Gastroesophageal sphincter (tissue), 4 donors: ENCODE data around the gene AGBL4. TPM values are rescaled to one million over a fixed set of nuclear protein-coding genes. Genes with fewer than 3 reads are reported as not detected.

ENCODE experiments used
- ATAC-seq: fragments of 150-250 bp; one replicate; pipeline ENCODE4 v1.9.1; 2016; ENCODE audit warnings: mild to moderate bottlenecking, moderate library complexity
- H3K27ac ChIP-seq, 4 donors: fragments of 200-600 bp; sonication (generic) in 3 of 4; 1 replicate in 3 of 4; 2 replicates in 1 of 4; pipeline ENCODE4 v1.5.1; 2016 to 2019
- H3K27me3 ChIP-seq: fragments of 200-600 bp; sonication (generic); one replicate; pipeline ENCODE4 v1.5.1; 2019
- H3K36me3 ChIP-seq, 2 donors: fragments of 200-600 bp; sonication (generic); one replicate each; pipeline ENCODE4 v1.5.1; 2019; ENCODE audit warnings: control low read depth in 1 of 2
- H3K4me1 ChIP-seq, 3 donors: fragments of 200-600 bp; sonication (generic); 1 replicate in 2 of 3; 2 replicates in 1 of 3; pipeline ENCODE4 v1.5.1; 2016 to 2019; ENCODE audit warnings: control low read depth in 2 of 3
- H3K4me3 ChIP-seq, 2 donors: fragments of 200-600 bp; sonication (generic); one replicate each; pipeline ENCODE4 v1.5.1; 2019; ENCODE audit warnings: mild to moderate bottlenecking in 1 of 2, moderate library complexity in 1 of 2
- H3K9me3 ChIP-seq, 3 donors: fragments of 200-600 bp; sonication (generic); one replicate each; pipeline ENCODE4 v1.5.1; 2017 to 2019; ENCODE audit warnings: control low read depth in 2 of 3
- EP300 ChIP-seq: sonication (generic); formaldehyde crosslinking; IDR thresholded peaks from one replicate; pipeline ENCODE4 v1.6.1; 2017; ENCODE audit warnings: antibody characterized with exemption, mild to moderate bottlenecking
- POLR2A ChIP-seq, 2 donors: fragments of 450-650 bp; IDR thresholded peaks; one replicate each; pipeline ENCODE4 v1.6.1; 2017; ENCODE audit warnings: antibody characterized with exemption in 2 of 2, mild to moderate bottlenecking in 2 of 2, moderate library complexity in 1 of 2
- POLR2AphosphoS5 ChIP-seq: sonication (generic); formaldehyde crosslinking; IDR thresholded peaks from one replicate; pipeline ENCODE4 v1.6.1; 2017; ENCODE audit warnings: antibody characterized with exemption
- WGBS, 2 donors: methylation state at CpG; one replicate each; pipeline ENCODE4 v1.1.5; 2018; ENCODE audit warnings: low coverage in 1 of 2; 5-methylcytosine and 5-hydroxymethylcytosine counted together
- total RNA-seq, 4 donors: library from RNA; depleted of rRNA; stranded (reverse); fragments of >200 nt; gene quantifications; one replicate each; pipeline ENCODE4 v1.1.0, GENCODE V29; 2016
- TF ChIP-seq, protein P1 (sequence below), 4 experiments: fragments of 200-600 bp in 2 of 4; fragments of 450-650 bp in 2 of 4; sonication (generic) in 1 of 4; IDR thresholded peaks; one replicate each; pipeline ENCODE4 v1.5.1; 2017 to 2019; ENCODE audit warnings: antibody characterized with exemption in 4 of 4, mild to moderate bottlenecking in 2 of 4, moderate library complexity in 2 of 4

The AGBL4 gene
- total RNA-seq, 4 donors from 2014 or later = 1.6 TPM; not detected in 3

GRCh38 chr1:48808496-48808895 is 1215.3 kb downstream of the AGBL4 start:
- Histone ChIP-seq H3K9me3 (no peaks in the 10 kb centered on the region), H3K4me3 (no peak overlapping the region), H3K4me1 (no peaks in the 10 kb centered on the region), H3K27me3 (no peaks in the 10 kb centered on the region), H3K36me3 (no peaks in the 10 kb centered on the region), H3K27ac (no peak overlapping the region)
- 27 to 56% methylated on average over 3 of the region's 3 CpGs for WGBS, 2 donors
- TF ChIP-seq POLR2A (IDR thresholded peaks at IDR 0.05) = no peak
- TF ChIP-seq, protein P1, sequence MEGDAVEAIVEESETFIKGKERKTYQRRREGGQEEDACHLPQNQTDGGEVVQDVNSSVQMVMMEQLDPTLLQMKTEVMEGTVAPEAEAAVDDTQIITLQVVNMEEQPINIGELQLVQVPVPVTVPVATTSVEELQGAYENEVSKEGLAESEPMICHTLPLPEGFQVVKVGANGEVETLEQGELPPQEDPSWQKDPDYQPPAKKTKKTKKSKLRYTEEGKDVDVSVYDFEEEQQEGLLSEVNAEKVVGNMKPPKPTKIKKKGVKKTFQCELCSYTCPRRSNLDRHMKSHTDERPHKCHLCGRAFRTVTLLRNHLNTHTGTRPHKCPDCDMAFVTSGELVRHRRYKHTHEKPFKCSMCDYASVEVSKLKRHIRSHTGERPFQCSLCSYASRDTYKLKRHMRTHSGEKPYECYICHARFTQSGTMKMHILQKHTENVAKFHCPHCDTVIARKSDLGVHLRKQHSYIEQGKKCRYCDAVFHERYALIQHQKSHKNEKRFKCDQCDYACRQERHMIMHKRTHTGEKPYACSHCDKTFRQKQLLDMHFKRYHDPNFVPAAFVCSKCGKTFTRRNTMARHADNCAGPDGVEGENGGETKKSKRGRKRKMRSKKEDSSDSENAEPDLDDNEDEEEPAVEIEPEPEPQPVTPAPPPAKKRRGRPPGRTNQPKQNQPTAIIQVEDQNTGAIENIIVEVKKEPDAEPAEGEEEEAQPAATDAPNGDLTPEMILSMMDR (IDR thresholded peaks at IDR 0.05) = no peak
- TF ChIP-seq EP300 = no peak
- no peak for TF ChIP-seq POLR2AphosphoS5
- ATAC-seq = no peak

DNA sequence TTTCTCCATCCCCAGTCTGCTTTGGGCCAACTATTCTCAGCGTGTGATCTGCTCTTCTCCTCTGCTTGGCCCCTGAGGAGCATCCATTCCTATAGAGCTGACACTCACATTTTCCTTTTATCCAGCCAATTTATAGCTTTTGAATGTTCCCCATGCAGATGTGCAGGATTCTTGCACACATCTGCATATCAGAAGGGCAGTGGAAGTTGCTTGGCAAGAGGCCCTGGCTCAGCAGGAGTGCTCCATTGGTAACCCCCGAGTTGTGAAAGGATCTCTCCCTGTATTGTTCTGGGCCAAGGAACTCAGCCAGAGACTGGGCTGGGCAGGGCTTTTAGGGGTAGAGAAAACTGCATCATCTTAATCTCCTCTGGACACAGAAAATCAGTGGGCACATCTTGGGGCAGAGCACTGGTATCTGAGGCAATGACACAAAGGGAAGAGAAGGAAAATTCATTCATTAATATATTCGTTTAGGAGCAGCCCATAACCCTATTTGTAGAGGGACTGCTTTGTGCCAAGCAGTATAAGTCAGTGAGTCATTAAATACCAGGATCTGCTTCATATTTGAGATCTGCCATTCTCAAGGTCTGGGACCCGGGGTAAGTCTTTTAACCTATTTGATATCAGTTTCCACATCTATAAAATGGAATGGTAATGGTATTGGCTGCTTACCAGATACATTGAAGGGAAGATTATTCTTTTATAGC is 1216.0 kb downstream of the AGBL4 start:
- H3K4me3 ChIP-seq = no peak overlapping the region
- H3K27me3 ChIP-seq = no peaks in the 10 kb centered on the region
- H3K27ac ChIP-seq = no peak overlapping the region
- ATAC-seq = no peak
- TF ChIP-seq EP300 (no peak), POLR2AphosphoS5 (no peak), POLR2A (IDR thresholded peaks at IDR 0.05) (no peak)
- TF ChIP-seq, protein P1 (IDR thresholded peaks at IDR 0.05) = no peak
- 37 to 58% methylated on average over 2 to 4 of the region's 4 CpGs for WGBS, 2 donors
- no peaks in the 10 kb centered on the region for H3K36me3 ChIP-seq
- no peaks in the 10 kb centered on the region for H3K9me3 ChIP-seq
- no peaks in the 10 kb centered on the region for H3K4me1 ChIP-seq

DNA sequence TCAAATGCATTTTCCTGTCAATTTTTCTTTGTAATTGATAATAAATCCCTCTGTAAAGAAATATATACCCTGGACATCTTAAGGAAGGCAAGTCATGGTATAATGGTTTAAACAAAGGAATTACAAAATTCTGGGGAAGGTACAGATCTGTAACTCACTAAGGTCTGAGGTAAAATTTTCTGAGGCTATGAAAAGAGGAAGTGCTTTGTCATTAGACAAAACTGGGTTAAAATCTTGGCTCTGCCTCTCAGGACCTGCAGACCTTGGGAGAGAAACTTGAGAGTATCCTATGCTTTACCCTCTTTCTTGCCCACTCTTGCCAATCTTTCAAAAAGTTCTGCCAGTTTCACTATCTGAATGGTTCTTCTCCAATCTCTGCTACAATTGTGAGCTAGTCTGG is 1220.3 kb downstream of the AGBL4 start:
- no peak for ATAC-seq
- H3K4me3 ChIP-seq = no peak overlapping the region
- TF ChIP-seq POLR2A (IDR thresholded peaks at IDR 0.05) = no peak
- no peak for TF ChIP-seq EP300
- TF ChIP-seq, protein P1 (IDR thresholded peaks at IDR 0.05) = no peak
- no peak for TF ChIP-seq POLR2AphosphoS5
- no peak overlapping the region for H3K27ac ChIP-seq
- H3K36me3 ChIP-seq = no peaks in the 10 kb centered on the region
- no peaks in the 10 kb centered on the region for H3K4me1 ChIP-seq
- peaks cover 15% of the 10 kb centered on the region for H3K27me3 ChIP-seq
- H3K9me3 ChIP-seq = peaks cover 0 to 9% (median 0%) of the 10 kb centered on the region in 3 donors

DNA sequence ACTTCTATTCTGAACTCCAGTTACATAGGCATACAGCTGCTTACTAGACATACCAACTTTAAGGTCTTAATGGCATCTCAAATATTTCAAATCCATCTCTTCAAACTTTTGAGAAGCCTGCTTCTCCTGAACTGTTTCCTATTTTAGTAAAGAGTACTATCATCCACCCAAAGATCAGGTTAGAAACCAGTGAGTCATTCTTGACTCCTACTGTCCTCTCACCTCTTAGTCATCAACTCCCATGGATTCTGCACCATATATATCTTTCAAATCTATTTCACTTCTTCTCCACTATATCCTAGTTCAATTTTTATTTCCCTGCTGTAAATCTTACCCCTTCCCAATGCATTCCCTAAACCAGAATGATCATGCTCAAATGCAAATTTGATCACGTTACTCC is 1228.9 kb downstream of the AGBL4 start:
- ATAC-seq = no peak
- Histone ChIP-seq H3K4me1 (peaks cover 0 to 8% (median 0%) of the 10 kb centered on the region in 3 donors), H3K27me3 (no peaks in the 10 kb centered on the region), H3K4me3 (no peak overlapping the region), H3K36me3 (no peaks in the 10 kb centered on the region), H3K27ac (no peak overlapping the region), H3K9me3 (no peaks in the 10 kb centered on the region)
- TF ChIP-seq POLR2AphosphoS5 = no peak
- no peak for TF ChIP-seq POLR2A (IDR thresholded peaks at IDR 0.05)
- TF ChIP-seq, protein P1 (IDR thresholded peaks at IDR 0.05) = no peak
- TF ChIP-seq EP300 = no peak
- 0% methylated on average over 1 of the region's 1 CpG for WGBS, 2 donors

DNA sequence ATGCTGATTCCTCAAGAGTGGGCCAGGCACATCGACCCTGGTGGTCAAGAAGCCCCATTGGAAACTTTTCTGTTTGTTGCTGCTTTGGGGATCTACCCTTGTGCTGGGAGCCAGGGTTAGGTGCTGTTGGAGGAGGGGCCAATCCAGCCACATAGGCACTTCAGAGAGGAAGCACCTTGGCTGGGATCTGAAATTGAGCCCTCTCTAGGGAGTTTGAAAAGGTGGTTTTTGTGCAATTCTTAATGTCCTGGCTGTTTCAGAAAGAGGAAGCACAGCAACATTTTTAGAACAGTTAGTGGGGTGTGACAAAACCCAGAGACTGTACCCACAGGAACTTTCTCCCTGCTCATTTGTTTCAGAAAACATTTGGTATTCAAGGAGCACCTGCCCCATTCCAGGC is 1229.9 kb downstream of the AGBL4 start:
- no peak for ATAC-seq
- 56 to 100% methylated on average over 1 of the region's 1 CpG for WGBS, 2 donors
- TF ChIP-seq EP300 (no peak), POLR2A (IDR thresholded peaks at IDR 0.05) (no peak), POLR2AphosphoS5 (no peak)
- TF ChIP-seq, protein P1 (IDR thresholded peaks at IDR 0.05) = no peak
- Histone ChIP-seq H3K4me1 (peaks cover 0 to 10% (median 0%) of the 10 kb centered on the region in 3 donors), H3K4me3 (no peak overlapping the region), H3K27ac (no peak overlapping the region), H3K9me3 (no peaks in the 10 kb centered on the region), H3K27me3 (no peaks in the 10 kb centered on the region), H3K36me3 (no peaks in the 10 kb centered on the region)
